HG03135 (cell line): Measurements from ENCODE around the gene FBXL14.

Source experiments
- ATAC-seq: cut with Tn5 transposase; IDR thresholded peaks from one replicate; pipeline ENCODE4 v1.9.1; 2021; ENCODE audit warnings: mild to moderate bottlenecking, moderate library complexity; ENCODE audit not compliant: unreplicated experiment

The FBXL14 gene

GRCh38 chr12:1517734-1518525 is 76.5 kb downstream of the FBXL14 start:
- ATAC-seq: no peak

DNA sequence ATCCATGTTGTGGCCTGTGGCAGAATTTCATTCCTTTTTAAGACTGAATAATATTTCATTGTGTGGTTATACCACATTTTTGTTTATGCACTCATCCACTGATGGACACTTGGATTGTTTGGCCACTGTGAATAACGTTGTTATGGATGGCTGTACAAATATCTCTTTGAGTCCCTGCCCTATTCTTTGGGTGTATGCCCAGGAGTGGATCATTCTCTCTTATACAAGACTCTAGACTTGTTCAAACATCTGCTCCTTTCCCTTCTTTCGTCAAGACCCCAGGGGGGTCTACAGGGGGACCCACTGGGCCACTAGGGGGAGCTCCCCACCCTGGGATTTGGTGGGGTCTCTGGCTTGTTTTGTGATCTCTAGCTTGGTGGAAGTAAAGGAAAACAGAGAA is 77.4 kb downstream of the FBXL14 start:
- ATAC-seq: no peak
